ACC112 (cell line): ENCODE data around the gene P2RY11.
A peak's percentile ranks its signal among the peaks of the same experiment; 100 is the strongest.

Source experiments
- H2AFZ ChIP-seq: fragments of 200-600 bp; sonication (generic); one replicate; pipeline ENCODE4 v1.6.0; 2017; ENCODE audit warnings: antibody characterized with exemption, low read length; ENCODE audit not compliant: unreplicated experiment
- H3K27ac ChIP-seq: fragments of 200-600 bp; sonication (generic); 2 replicates; pipeline ENCODE4 v1.5.1; 2014; ENCODE audit warnings: low read depth, mild to moderate bottlenecking, antibody characterized with exemption, low read length, moderate library complexity
- H3K27me3 ChIP-seq: fragments of 200-600 bp; sonication (generic); 2 replicates; pipeline ENCODE4 v1.6.1; 2014; ENCODE audit warnings: mild to moderate bottlenecking, antibody characterized with exemption, low read length, moderate library complexity, mixed read lengths; ENCODE audit not compliant: insufficient read depth
- H3K36me3 ChIP-seq: fragments of 200-600 bp; sonication (generic); 2 replicates; pipeline ENCODE4 v1.6.1; 2016; ENCODE audit warnings: mild to moderate bottlenecking, antibody characterized with exemption, low read length, moderate library complexity, mixed read lengths; ENCODE audit not compliant: insufficient read depth
- H3K4me1 ChIP-seq: fragments of 200-600 bp; sonication (generic); one replicate; pipeline ENCODE4 v1.6.1; 2016; ENCODE audit warnings: low read length, mixed read lengths; ENCODE audit not compliant: insufficient read depth, unreplicated experiment, control insufficient read depth
- H3K4me3 ChIP-seq: fragments of 200-600 bp; sonication (generic); 2 replicates; pipeline ENCODE4 v1.5.1; 2014; ENCODE audit warnings: mild to moderate bottlenecking, low read depth, low read length
- H3K79me2 ChIP-seq: fragments of 200-600 bp; sonication (generic); one replicate; pipeline ENCODE4 v1.6.0; 2016; ENCODE audit warnings: low read length; ENCODE audit not compliant: control insufficient read depth, unreplicated experiment, insufficient read depth

Gene P2RY11

DNA sequence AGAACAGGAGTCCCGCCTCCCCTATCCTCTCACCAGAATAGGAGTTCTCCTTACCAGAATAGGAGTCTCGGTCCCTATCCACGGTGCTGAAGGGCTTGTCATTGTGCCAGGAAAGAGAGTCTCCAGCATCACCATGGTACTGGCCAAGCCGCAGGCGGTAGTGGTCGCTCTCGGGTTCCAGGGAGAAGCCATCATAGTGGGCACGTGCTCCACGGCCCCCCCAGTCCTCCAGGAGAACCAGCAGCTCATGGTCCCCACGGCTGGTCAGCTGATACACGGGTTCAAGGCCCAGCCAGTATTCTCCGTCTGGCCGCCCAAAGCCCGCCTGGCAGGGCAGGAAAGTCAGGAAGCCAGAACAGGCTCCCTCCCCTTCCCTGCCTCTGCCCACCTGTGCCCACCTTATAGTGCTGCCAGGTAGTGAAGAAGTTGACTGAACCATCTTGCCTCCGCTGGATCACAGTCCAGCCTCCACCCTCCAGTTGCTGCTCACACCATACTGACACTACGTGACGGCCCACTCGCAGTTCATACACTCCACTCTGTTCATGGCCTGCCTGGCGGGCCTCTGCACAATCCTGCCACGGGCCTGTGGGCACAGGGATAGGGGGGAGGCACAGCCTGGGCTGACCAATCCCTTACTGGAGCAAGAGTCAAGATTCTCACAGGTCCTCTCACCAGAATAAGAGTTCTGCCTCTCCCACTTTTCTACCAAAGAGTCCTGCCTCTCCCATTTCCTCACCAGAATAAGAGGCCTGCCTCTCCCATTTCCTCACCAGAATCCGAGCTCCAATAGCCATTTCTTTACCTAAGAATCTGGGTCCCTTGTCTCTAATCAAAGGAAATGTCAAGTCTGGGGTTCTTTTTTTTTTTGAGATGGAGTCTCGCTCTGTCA lies 18.0 kb upstream of the P2RY11 start:
- Histone ChIP-seq H3K79me2 (no peaks in the 10 kb centered on the region), H3K27ac (no peak overlapping the region), H3K27me3 (no peaks in the 10 kb centered on the region), H3K4me3 (no peak overlapping the region), H3K4me1 (no peaks in the 10 kb centered on the region), H3K36me3 (peaks cover 36% of the 10 kb centered on the region; the same call in 1 of the 2 replicates), H2AFZ (no peak overlapping the region)

DNA sequence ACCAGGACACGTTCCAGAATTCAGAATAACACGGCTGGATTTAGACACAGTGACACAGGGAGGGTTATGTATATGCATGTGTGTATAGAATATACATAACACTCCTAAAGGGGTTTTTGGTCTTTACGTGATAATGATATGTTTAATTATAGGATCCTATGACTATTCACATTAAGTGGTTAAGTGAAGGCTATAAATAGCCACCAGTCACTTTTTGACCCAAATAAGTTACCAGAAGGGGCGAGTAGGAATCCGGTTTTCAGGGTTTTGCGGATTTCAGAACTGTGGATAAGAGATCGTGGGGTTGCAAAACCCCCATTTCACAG lies 15.9 kb upstream of the P2RY11 start:
- H3K27ac ChIP-seq = no peak overlapping the region

DNA sequence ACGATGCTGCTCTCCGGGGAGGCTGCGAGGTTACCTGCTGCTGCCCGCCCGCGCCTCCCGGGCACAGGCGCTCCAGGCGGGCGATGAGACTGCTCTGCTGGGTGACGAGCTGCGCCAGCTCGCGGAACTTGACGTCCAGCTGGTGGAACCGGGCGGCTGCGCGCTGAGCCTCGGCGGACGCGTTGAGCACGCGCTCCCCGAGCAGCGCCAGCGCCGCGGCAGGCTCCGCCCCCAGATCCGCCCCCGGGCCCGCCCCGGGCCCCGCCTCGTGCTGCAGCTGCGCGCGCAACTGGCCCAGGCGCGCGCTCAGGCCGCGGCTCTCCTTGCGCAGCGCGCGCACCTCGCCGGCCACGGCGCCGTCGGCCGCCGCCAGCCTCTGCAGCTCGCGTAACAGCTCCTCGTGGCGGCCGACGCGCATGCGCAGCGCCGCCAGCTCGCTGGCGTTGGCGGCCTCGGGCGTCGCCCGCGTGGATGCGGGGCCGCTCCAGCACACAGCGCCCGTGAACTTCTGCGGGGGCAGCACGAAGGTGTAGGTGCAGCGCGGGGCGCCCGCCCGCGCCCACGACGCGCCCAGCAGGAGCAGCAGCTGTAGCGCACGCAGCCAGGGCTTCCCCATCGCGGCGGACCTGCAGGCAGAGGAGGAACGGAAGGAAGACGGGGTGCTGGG lies 15.4 kb upstream of the P2RY11 start:
- Histone ChIP-seq H3K36me3 (peaks cover 19% of the 10 kb centered on the region; the same call in 1 of the 2 replicates), H3K4me3 (peak overlapping the region; percentile 87), H2AFZ (no peak overlapping the region), H3K27me3 (no peaks in the 10 kb centered on the region), H3K79me2 (no peaks in the 10 kb centered on the region), H3K4me1 (no peaks in the 10 kb centered on the region), H3K27ac (no peak overlapping the region)

More for the DNA sequence above, 15.9 kb upstream of the P2RY11 start:
- no peak overlapping the region for H2AFZ ChIP-seq
- no peaks in the 10 kb centered on the region for H3K4me1 ChIP-seq
- no peaks in the 10 kb centered on the region for H3K27me3 ChIP-seq
- H3K36me3 ChIP-seq = peaks cover 19% of the 10 kb centered on the region; the same call in 1 of the 2 replicates
- H3K79me2 ChIP-seq = no peaks in the 10 kb centered on the region
- H3K4me3 ChIP-seq = peak overlapping the region; percentile 70

DNA sequence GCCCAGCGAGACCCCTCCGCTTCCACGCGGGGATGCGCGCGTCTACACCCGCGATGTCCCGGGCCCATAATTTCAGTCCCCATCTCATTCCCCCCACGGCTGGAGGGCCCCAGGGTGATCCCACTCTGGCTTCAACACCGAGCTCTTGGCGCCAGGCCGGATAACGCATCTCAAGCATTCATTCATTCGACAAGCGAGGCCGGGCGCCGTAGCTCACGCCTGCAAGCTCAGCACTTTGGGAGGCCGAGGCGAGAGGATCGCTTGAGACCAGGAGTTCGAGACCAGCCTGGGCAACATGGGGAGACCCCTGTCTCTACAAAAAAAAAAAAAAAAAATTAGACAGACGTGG lies 14.9 kb upstream of the P2RY11 start:
- Histone ChIP-seq H3K4me1 (no peaks in the 10 kb centered on the region), H3K79me2 (no peaks in the 10 kb centered on the region), H3K27me3 (no peaks in the 10 kb centered on the region), H3K36me3 (peaks cover 19% of the 10 kb centered on the region; the same call in 1 of the 2 replicates), H3K4me3 (peak overlapping the region; percentile 87), H3K27ac (no peak overlapping the region), H2AFZ (no peak overlapping the region)

DNA sequence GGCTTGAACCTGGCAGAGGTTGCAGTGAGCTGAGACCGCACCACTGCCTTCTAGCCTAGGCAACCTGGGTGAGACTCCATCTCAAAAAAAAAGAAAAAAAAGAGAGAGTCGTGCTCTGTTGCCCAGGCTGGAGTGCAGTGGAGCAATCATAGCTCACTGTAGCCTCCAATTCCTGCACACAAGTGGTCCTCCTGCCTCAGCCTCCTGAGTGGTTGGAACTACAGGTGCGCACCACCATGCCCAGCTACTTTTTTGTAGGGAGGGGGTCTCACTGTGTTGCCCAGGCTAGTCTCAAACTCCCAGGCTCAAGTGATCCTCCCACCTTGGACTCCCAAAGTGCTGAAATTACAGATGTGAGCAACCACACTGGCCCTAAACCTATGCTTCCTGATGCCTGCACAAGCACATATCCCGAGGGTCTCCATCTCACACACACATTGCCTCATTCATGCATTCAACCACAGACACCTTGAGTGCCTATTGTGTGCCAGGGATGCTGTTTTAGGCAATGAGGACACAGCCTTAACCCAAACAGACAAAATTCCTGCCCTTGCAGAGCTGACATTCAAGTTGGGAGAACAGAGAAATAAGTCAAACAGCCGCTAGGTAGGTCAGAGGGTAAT lies 11.2 kb upstream of the P2RY11 start:
- Histone ChIP-seq H3K27ac (no peak overlapping the region), H3K36me3 (no peaks in the 10 kb centered on the region), H2AFZ (no peak overlapping the region), H3K4me1 (no peaks in the 10 kb centered on the region), H3K79me2 (no peaks in the 10 kb centered on the region), H3K4me3 (no peak overlapping the region), H3K27me3 (no peaks in the 10 kb centered on the region)

DNA sequence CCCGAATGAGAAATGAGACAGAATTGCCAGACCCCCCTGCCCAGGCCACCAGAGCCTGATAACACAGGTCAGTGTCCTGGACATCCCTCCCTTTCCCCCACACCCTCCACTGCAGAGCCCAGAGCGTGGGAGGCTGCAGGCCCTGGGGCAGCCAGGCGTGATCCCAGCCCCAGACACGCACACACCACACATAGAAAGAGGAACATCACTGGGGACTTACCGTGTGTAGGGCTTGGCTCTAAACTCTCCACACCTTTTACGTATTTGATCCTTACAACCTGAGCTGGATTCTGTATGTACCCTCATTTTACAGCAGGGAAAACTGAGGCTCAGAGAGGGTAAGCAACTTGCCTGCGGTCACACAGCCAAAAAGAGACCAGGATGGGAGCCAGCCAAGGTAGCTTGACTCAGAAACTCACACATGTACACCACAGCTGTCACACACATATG lies 8.7 kb upstream of the P2RY11 start:
- no peak overlapping the region for H3K27ac ChIP-seq
- peaks cover 8% of the 10 kb centered on the region for H3K4me1 ChIP-seq
- H3K36me3 ChIP-seq = no peaks in the 10 kb centered on the region
- peaks cover 17% of the 10 kb centered on the region for H3K79me2 ChIP-seq
- no peaks in the 10 kb centered on the region for H3K27me3 ChIP-seq
- H2AFZ ChIP-seq = no peak overlapping the region
- no peak overlapping the region for H3K4me3 ChIP-seq

DNA sequence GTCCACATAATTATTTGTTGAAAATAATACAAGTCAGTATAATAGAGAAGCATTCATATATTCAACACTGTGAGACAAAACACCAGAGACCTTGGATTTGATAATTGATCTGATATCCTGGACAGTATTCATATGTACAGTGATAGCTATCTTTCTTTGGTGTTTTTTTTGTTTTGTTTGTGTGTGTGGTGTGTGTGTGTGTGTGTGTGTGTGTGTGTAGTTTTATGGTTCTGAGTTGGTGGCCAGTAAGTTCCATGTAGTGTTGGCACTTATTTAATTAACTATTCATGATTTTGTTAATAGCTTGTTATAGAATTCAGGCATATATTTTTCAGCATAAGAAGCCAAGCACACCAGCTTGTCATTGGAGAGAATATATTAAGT lies 7.4 kb upstream of the P2RY11 start:
- no peak overlapping the region for H2AFZ ChIP-seq
- H3K27me3 ChIP-seq = no peaks in the 10 kb centered on the region
- peaks cover 11% of the 10 kb centered on the region for H3K4me1 ChIP-seq
- peaks cover 26% of the 10 kb centered on the region for H3K79me2 ChIP-seq
- H3K27ac ChIP-seq = no peak overlapping the region
- H3K4me3 ChIP-seq = no peak overlapping the region
- H3K36me3 ChIP-seq = no peaks in the 10 kb centered on the region

DNA sequence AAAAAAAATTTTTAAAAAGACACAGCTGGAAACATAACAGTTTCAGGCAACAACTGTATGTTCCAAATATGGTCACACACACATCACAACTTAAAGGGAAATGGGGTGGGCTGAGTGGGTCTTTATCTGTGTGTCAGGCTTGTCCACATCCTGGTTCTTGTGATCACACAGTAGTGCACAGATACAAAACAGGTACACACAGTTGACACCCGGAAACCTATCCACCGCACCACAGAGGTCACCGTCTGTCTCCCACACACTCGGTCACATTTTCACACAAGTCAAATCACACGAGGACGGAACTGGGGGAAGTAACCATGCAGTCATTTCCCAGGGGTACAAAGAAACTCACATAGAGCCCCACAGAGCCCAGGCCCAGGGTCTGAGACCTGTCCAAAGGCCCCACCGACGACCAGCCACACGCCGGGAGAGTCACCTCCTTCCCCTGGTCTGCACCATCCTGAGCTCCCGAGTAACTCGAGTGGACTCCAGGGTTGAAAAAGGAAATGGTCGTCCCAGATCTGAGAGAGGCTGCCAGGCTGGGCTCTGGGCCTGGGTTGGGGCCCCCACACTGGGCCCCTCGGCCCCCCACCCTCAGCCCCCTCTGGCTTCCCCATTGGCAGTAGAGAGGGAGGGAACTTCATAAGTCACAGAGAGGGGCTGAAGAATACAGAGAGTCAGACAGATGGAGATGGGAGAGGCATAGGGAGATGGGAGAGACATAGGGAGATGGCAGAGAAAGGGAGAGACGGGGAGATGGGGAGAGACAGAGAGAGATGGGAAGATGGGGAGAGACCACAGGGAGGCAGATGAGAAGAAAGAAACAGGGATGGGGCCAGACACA lies 6.6 kb upstream of the P2RY11 start:
- peaks cover 11% of the 10 kb centered on the region for H3K4me1 ChIP-seq
- no peak overlapping the region for H2AFZ ChIP-seq

DNA sequence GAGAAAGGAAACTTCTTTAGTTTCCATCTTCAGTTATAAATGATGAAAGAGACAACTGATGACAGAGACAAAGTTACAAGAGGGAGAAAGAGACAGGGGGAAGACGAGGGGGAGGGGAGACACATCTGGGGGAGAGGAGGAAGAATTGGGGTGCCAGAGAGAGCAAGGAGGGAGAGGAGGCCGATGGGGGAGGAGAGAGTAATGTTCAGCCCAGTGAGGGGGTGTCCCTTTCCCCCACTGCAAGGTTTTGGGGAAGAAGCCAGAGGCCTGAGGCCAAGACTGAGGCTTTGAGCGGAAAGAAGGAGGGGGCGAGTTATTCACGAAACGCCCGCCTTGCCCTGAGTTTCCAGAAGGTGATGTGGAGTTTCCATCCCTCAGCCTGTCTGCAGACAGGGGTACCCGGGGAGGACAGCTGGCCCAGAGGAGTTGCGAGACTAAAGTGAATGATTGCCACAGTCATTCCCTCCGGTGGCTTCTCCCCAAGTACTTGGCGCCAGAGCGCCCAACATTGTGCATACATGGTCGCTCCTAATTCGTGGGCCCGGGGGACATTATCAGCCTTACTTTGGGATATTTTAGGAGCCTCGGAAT lies 5.9 kb upstream of the P2RY11 start:
- H3K79me2 ChIP-seq = peaks cover 28% of the 10 kb centered on the region
- peaks cover 11% of the 10 kb centered on the region for H3K4me1 ChIP-seq
- no peaks in the 10 kb centered on the region; the same call in 1 of the 2 replicates for H3K36me3 ChIP-seq
- no peaks in the 10 kb centered on the region for H3K27me3 ChIP-seq
- no peak overlapping the region for H2AFZ ChIP-seq
- no peak overlapping the region for H3K27ac ChIP-seq
- H3K4me3 ChIP-seq = peak overlapping the region; percentile 36; the same call in 1 of the 2 replicates

More for the DNA sequence above, 6.6 kb upstream of the P2RY11 start:
- Histone ChIP-seq H3K36me3 (no peaks in the 10 kb centered on the region), H3K27me3 (no peaks in the 10 kb centered on the region), H3K79me2 (peaks cover 28% of the 10 kb centered on the region), H3K27ac (no peak overlapping the region), H3K4me3 (no peak overlapping the region)
